ENCODE data around the gene PTGER3.

Gene PTGER3

GRCh38 chr1:71049951-71050598 is 2.5 kb upstream of the PTGER3 start:
- DNase-seq, result no peak

- DNase-seq, result no peak
Measured at GRCh38 chr1:71046891-71047634, 553 bp downstream of the PTGER3 start.

GRCh38 chr1:71045463-71046028 is 2.1 kb downstream of the PTGER3 start:
- no peak for DNase-seq

- no peak for DNase-seq
Measured at GRCh38 chr1:71044833-71045232, 2.8 kb downstream of the PTGER3 start.

- DNase-seq, result no peak
Measured at GRCh38 chr1:71043065-71043464, 4.6 kb downstream of the PTGER3 start.

GRCh38 chr1:71041806-71042205 is 5.8 kb downstream of the PTGER3 start:
- no peak for DNase-seq

- no peak for DNase-seq
Measured at GRCh38 chr1:71039661-71040262, 7.9 kb downstream of the PTGER3 start.

DNA sequence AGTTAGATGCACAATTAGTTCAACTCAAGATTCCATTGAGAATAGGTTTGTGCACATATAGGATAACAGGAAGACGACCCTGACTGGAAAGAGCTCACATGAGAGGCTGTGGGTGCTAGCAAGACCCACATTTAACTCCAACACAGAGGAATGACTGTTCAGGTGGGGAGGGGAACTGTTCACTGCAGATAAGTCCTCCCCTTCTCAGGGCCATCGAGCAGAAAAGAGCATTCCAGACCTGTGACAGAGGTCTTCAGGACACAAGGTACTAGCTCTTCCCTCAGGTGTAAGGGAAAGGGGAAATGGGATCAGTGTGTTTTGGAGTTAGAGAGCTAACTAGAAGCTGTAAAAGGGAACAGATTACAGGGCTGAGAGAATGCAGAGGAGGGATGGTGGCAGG is 8.7 kb downstream of the PTGER3 start:
- no peak for DNase-seq

- DNase-seq, result no peak
Measured at GRCh38 chr1:71037829-71038620, 9.6 kb downstream of the PTGER3 start.

DNA sequence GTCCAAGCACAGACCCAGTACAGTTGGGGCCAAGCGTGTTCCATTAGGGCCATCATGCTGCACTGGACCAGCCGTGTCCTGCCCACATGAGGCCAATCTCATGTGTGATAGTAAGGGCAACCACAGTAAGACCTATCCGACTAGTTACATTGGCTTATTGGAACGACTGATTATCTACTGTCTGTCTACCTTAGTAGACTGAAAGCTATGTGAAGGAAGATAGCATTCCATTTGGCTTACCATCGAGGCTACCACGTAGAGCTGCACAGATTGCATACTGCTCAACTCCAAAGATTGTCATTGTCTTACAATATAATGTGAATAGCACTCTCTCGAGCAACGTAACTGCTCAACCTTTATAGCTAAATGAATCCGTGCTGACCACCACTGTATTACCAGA is 10.6 kb downstream of the PTGER3 start:
- no peak for DNase-seq

GRCh38 chr1:71033136-71033535 is 14.5 kb downstream of the PTGER3 start:
- no peak for DNase-seq

- no peak for DNase-seq
Measured at GRCh38 chr1:71031426-71031825, 16.2 kb downstream of the PTGER3 start.

- no peak for DNase-seq
Measured at GRCh38 chr1:71030026-71030425, 17.6 kb downstream of the PTGER3 start.

DNA sequence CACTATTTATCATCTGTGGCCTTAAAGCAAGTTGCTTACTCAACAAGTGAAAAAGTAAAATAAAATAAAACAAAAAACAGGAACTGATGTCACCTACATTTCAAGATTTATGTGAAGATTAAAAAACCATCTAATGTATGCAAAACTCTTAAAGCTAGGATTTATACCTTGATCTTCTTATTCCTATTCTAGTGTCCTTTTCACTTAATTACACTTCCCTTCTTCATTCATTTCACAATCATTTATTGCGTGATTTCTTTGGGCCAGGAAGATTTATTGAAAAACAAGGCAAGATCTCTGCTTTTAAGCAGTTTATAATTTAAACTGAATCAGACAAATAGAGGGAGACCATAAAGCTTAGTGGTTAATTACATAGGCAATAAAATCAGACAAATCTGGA is 18.6 kb downstream of the PTGER3 start:
- no peak for DNase-seq

DNA sequence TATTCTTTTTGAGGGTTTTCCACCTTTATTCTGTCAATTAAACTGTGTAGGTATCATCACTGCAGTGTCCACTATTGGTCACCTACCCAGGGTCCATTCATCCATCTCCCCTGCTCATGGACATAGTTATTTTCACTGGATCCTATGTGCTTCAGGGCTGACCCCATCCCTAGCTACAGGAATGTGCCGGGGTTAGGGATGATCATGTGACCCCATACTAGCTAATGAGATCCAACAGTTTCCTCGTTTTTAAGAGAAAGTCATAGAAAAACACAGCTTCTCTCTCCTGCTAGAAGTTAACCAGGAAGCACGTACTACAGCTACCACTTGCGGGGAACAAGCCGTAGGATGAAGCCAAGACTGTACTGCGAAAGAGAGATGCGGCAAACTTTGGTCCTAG is 19.6 kb downstream of the PTGER3 start:
- no peak for DNase-seq

DNA sequence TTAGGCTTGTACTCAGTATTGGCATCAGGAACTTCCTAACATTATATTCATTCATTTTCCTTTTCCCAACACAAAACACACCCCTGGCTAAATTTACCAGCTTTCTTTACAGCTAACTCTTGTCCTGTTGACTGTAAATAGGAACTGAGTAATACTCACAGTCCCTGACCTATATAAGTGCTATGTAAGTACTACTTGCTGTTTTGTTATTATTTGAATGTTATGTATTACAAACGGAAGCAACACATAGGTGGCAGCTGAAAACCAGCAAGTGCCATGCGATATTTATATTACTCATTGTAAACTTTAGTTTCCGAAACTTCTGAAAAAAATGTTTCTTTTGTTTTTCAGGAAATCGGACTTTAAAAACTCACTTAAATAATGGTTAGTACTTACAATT is 21.5 kb downstream of the PTGER3 start:
- DNase-seq, result no peak

DNA sequence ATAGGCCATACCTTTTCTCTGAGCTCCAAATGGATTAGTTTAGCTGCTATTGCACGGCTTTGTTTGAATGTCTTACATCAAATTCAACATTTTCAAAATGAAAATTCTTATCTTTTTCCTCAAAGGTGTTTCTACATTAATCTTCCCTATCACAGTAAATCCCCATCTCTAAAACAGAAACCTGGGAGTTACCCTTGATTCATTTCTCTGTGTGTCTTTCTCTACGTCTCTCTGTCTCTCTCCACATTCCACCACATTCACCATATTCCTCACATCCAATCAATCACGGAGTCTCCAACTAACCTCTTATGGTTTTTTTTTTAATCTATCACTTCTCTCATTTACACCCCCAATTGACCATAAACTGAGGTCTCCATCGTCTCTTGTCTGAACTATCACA is 24.1 kb downstream of the PTGER3 start:
- DNase-seq, result no peak

- no peak for DNase-seq
Measured at GRCh38 chr1:71019233-71019969, 28.2 kb downstream of the PTGER3 start.

DNA sequence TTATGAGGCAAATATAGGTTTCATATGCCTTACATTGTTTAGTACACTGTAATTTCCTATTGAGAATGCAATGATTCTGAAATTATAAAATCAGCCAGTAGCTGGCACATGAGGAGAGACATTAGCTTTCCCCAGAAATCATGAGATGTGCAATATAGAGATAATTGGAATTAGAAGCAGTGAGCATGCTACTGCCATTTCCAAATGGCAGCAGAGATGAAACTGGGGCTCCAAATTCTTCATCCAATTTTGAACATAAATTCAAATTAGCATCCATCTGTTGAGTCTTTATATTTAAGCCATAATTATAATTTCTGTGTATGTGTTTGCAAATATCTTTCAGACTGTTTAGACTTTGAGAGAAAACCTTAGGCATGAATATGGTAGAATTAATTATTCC is 28.8 kb downstream of the PTGER3 start:
- DNase-seq, result no peak

- DNase-seq, result no peak
Measured at GRCh38 chr1:71015745-71016144, 31.9 kb downstream of the PTGER3 start.

- no peak for DNase-seq
Measured at GRCh38 chr1:71014178-71014579, 33.4 kb downstream of the PTGER3 start.

GRCh38 chr1:71002709-71003475 is 44.7 kb downstream of the PTGER3 start:
- no peak for DNase-seq

Data from T-helper 9 cell (primary cell).